ENCODE results near the gene ELOB. TPM values are rescaled to one million over a fixed set of nuclear protein-coding genes. Genes with fewer than 3 reads are reported as not detected.

Gene ELOB
- total RNA-seq, 1 experiment from 2014 or later, result 319 TPM

DNA sequence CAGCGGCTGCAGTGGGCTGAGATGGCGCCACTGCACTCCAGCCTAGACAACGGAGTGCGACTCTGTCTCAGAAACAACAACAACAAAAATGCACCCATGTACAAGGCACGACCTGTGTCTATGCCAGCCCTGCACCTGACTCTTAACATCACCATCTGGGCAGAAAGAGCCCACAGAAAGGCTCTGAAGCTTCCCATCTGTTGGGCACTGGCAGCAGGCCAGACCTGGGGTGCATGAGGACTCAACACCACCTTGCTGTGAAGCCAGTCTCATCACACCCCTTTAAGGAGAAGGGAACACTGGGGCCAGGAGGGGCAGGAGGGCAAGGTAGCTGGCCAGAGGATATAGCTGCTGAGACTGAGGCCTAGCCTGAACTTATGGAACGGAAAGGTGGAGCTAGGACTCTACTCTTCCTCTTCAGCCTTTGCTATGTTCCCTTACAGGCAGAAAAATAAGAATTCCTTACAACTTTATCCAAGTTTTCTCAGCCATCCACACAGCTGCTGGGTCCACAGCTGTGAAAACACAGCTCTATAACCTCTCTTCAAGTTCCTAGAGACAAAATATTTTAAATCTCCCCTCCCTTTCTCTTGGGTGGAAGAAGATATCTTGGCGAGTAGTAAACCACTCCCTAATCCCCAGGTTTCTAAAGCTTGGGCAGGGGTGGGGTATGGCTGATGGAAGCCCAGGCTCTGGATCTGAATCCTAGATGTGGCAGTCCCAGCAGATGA, 2.8 kb downstream of the ELOB start:
- Histone ChIP-seq H3T11ph (ENCODE audit: low read length) (no peak overlapping the region), H3K9me3 (ENCODE audit: control insufficient read depth, low read depth, low read length) (no peaks in the 10 kb centered on the region), H3K4me1 (ENCODE audit: insufficient read depth, low read length) (no peaks in the 10 kb centered on the region), H3K27me3 (ENCODE audit: insufficient read depth, low read length) (no peaks in the 10 kb centered on the region), H2BK12ac (ENCODE audit: insufficient read length, low read depth, low read length) (no peak overlapping the region), H4K8ac (replicated peaks; ENCODE audit: insufficient read length, low read depth, low read length) (no peak overlapping the region), H2BK20ac (ENCODE audit: low read depth, low read length, poor library complexity, severe bottlenecking) (no peak overlapping the region), H4K5ac (ENCODE audit: insufficient read length, low read depth, low read length) (no peak overlapping the region), H3K23ac (ENCODE audit: insufficient read length, low read depth, low read length) (no peak overlapping the region), H4K91ac (ENCODE audit: insufficient read length, low read depth, low read length) (no peak overlapping the region), H3K14ac (ENCODE audit: insufficient read depth, low read length) (no peak overlapping the region), H2BK120ac (ENCODE audit: low read depth, low read length, poor library complexity, severe bottlenecking) (no peak overlapping the region), H3K9ac (ENCODE audit: extremely low read depth, insufficient read length, low read length) (no peak overlapping the region), H3K79me1 (ENCODE audit: insufficient read depth, low read depth, low read length, poor library complexity, severe bottlenecking) (peaks cover 6% of the 10 kb centered on the region), H2BK5ac (ENCODE audit: insufficient read length, low read length) (no peak overlapping the region), H4K20me1 (ENCODE audit: control insufficient read depth, insufficient read depth, insufficient read length) (no peaks in the 10 kb centered on the region), H3K27ac (ENCODE audit: insufficient read length, low read depth, low read length) (no peak overlapping the region), H3K79me2 (ENCODE audit: insufficient read depth, low read length) (peaks cover 9% of the 10 kb centered on the region; the same call in 1 of the 2 replicates), H3K56ac (ENCODE audit: insufficient read length, low read depth, low read length) (no peak overlapping the region), H2AK5ac (ENCODE audit: insufficient read length, low read length) (no peak overlapping the region), H3K4ac (ENCODE audit: low read depth, low read length) (no peak overlapping the region), H3K18ac (ENCODE audit: insufficient read length, low read depth, low read length) (no peak overlapping the region), H3K4me2 (ENCODE audit: insufficient read depth, insufficient read length, low read length) (no peak overlapping the region), H2BK15ac (ENCODE audit: low read depth, low read length) (no peak overlapping the region), H3K23me2 (ENCODE audit: insufficient read length, low read depth, low read length, poor library complexity, severe bottlenecking) (peaks cover 14% of the 10 kb centered on the region), H2AFZ (ENCODE audit: low read length) (no peak overlapping the region)
- H3K4me3 Mint-ChIP-seq, result no peak overlapping the region; a peak in 1 of 5 replicates
- H3K27me3 Mint-ChIP-seq (ENCODE audit: low read depth), result peaks cover 5% of the 10 kb centered on the region
- DNase-seq, result no peak
- TF ChIP-seq, protein P1, sequence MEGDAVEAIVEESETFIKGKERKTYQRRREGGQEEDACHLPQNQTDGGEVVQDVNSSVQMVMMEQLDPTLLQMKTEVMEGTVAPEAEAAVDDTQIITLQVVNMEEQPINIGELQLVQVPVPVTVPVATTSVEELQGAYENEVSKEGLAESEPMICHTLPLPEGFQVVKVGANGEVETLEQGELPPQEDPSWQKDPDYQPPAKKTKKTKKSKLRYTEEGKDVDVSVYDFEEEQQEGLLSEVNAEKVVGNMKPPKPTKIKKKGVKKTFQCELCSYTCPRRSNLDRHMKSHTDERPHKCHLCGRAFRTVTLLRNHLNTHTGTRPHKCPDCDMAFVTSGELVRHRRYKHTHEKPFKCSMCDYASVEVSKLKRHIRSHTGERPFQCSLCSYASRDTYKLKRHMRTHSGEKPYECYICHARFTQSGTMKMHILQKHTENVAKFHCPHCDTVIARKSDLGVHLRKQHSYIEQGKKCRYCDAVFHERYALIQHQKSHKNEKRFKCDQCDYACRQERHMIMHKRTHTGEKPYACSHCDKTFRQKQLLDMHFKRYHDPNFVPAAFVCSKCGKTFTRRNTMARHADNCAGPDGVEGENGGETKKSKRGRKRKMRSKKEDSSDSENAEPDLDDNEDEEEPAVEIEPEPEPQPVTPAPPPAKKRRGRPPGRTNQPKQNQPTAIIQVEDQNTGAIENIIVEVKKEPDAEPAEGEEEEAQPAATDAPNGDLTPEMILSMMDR (conservative IDR thresholded peaks at IDR 0.05), result no peak
- 0 out of 7 replicates have a peak overlapping the region, but pooled peaks of 1 of the 3 experiments have one; percentile 47 for H3K27ac Mint-ChIP-seq
- H3K9me3 Mint-ChIP-seq, result peaks cover 0 to 3% of the 10 kb centered on the region in 2 experiments; a peak in 3 of 5 replicates
- peaks cover 22 to 38% of the 10 kb centered on the region in 2 experiments for H3K4me1 Mint-ChIP-seq
- WGBS (ENCODE audit: extremely low coverage, insufficient read length, low lambda C conversion rate), result no CpG with 5 or more reads among the region's 7 CpGs
- peaks cover 32 to 74% (median 63%) of the 10 kb centered on the region in 3 experiments for H3K36me3 Mint-ChIP-seq (ENCODE audit: insufficient read depth in 1 of 3, low read depth in 3 of 3)
